GM12892 (cell line): ENCODE results near the gene RALGDS.

Experiments
- DNase-seq: peaks from one replicate; pipeline ENCODE4 v3.0.0; 2011; ENCODE audit not compliant: insufficient read length
- FAIRE-seq: peaks from 2 replicates; lab custom pipeline; 2011; peaks lifted over from hg19 to GRCh38; lab: Jason Lieb, UNC
- POLR2A ChIP-seq: IDR thresholded peaks from 2 replicates; pipeline ENCODE4 v1.6.1; 2011; ENCODE audit warnings: low read depth, low read length, control low read depth
- POLR2AphosphoS5 ChIP-seq: IDR thresholded peaks from 2 replicates; pipeline ENCODE4 v1.6.1; 2011; ENCODE audit warnings: low read depth, low read length, control low read depth
- TAF1 ChIP-seq: IDR thresholded peaks from 2 replicates; pipeline ENCODE4 v1.6.1; 2011; ENCODE audit warnings: low read depth, mild to moderate bottlenecking, control low read depth, low read length, borderline replicate concordance

RALGDS gene

DNA sequence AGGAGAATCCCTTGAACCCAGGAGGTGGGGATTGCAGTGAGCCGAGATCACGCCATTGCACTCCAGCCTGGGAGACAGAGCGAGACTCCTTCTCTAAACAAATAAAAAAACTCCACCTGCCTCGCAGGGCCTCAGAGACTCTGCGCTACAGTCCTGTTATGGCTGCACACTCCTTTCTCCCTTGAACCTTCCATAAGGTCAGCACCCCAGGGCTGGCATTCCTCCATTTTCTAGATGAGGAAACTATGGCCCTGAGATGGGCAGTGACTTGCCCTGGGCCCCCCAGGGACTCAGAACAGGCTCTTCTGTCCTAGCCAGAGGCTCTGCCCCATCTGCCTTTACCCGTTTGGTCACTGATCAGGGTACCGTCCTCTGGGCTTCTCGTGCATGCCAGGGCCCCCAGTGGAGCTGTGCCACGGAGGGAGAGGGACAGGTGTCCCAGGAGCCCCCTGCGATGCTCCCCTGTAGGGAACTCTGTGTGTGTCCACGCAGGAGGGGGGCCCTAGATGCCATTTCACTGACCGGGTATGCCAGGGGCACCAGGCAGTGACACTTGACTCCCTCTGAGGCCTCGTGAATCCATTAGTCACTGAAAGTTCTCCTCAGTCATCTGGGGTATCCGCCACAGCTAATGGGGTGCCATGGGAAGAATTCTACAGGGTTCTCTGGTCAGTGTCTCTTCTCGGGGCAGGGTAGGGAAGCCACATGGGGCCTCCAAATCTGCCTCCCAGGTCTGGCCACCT lies 16.2 kb downstream of the RALGDS start:
- no peak for DNase-seq
- no peak for TF ChIP-seq POLR2AphosphoS5
- TF ChIP-seq POLR2A = no peak
- no peak for TF ChIP-seq TAF1
- FAIRE-seq = no peak

- DNase-seq (no peak), FAIRE-seq (no peak)
Observed at GRCh38 chr9:133103987-133104505, 17.0 kb downstream of the RALGDS start.

GRCh38 chr9:133103183-133103986 lies 17.7 kb downstream of the RALGDS start:
- no peak for TF ChIP-seq POLR2AphosphoS5
- no peak for TF ChIP-seq TAF1
- no peak for TF ChIP-seq POLR2A
- peak; percentile 69 for FAIRE-seq
- DNase-seq = peak; percentile 67

More at GRCh38 chr9:133103987-133104505, 17.0 kb downstream of the RALGDS start:
- no peak for TF ChIP-seq POLR2AphosphoS5

DNA sequence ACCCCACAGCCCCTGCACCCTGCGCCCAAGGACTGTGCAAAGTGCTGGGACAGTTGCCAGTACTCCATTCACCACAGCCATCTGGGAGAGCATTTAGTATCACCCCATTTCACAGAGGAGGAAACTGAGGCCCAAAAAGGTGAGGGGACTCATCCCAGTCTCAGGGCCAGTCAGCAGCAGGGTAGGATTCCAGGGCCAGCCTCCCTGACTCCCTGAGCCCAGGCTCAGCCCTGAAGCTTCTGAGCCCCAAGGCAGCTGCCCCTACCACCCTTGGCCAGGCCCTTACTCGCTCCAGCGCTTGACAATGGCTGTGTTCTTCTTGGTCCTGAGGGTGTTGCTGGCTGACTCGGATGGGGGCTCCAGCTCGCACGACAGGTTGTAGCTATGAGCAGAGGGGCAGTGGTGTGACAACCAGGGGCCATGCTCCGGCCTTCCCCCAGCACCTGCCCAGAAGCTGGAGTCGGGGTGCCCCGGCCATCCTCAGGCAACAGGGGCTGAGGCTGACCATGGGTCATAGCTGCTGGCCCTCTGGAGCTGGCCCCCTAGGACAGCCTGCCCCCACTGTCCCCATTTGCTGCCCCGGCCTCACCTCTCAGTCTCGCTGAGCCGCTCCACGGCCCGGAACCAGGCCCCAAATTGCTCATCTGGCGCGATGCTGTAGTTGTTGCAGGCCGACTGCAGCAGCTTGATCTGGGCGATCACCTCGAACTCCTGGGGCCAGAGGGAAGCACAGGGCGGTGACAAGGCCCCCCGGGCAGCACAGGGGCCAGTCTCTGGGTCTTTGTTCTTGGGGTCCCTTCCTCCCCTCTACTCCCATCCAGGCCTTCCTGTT lies 18.6 kb downstream of the RALGDS start:
- TF ChIP-seq POLR2AphosphoS5 = no peak
- DNase-seq (no peak), FAIRE-seq (no peak)

- DNase-seq (no peak), FAIRE-seq (no peak)
- no peak for TF ChIP-seq POLR2A
- TF ChIP-seq POLR2AphosphoS5 = no peak
- TF ChIP-seq TAF1 = no peak
Observed at GRCh38 chr9:133101356-133102189, 19.5 kb downstream of the RALGDS start.

DNA sequence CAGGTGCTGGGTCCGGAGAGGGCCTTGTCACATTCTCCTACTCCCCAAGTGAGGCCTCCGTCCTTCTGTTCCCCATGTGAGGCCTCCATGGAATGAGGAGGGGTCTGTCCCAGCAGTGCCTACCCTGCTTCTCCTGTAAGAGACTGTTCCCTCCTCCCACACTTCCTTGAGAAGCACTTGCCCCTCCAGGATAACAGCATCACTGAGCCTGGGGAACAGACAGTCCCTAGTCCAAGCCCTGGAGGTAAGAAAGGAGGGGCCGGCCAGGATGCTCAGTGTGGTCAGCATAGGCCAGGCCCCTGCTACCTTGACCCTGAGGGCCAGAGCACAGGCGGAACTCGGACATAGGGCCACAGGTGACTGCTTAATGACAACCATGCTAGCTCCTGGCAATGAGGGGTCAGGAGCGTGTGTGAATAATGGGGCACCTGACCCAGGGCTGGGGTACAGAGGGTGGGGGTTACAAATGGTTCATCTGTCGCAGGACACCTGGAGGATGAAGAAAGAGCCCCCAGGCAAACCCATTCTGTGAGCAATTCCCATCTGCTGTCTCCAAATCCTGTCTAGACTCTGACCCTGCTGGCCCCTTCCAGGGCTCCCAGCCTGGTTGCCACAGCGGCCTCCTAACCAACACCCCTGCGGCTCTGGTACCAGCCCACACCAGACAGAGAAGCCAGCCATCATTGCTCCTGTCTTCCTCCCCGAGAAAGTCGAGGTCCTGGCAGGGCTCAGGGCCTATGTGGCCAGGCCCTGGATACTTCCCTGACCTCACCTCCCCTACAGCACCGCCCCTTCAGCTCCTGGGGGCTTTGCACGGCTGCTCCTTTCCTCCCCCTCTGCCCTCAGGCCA lies 20.3 kb downstream of the RALGDS start:
- TF ChIP-seq POLR2A (no peak), POLR2AphosphoS5 (no peak), TAF1 (no peak)
- DNase-seq (no peak), FAIRE-seq (no peak)

- no peak for TF ChIP-seq POLR2A
- TF ChIP-seq TAF1 = no peak
- DNase-seq = no peak
- FAIRE-seq = no peak
Observed at GRCh38 chr9:133099726-133100505, 21.1 kb downstream of the RALGDS start.

GRCh38 chr9:133098871-133099270 lies 22.2 kb downstream of the RALGDS start:
- TF ChIP-seq POLR2AphosphoS5 (no peak), POLR2A (no peak), TAF1 (no peak)
- FAIRE-seq (no peak), DNase-seq (no peak)

- DNase-seq (no peak), FAIRE-seq (no peak)
- TF ChIP-seq POLR2AphosphoS5 = no peak
- no peak for TF ChIP-seq TAF1
- TF ChIP-seq POLR2A = no peak; the same call in 1 of the 2 replicates
Observed at GRCh38 chr9:133098104-133098754, 22.8 kb downstream of the RALGDS start.
